Suprapubic skin (tissue), 4 donors: ENCODE results near the gene YWHAQ. TPM values are rescaled to one million over a fixed set of nuclear protein-coding genes. Genes with fewer than 3 reads are reported as not detected.

ENCODE experiments used
- DNase-seq, 2 donors: peaks; one replicate each; pipeline ENCODE4 v3.0.0-alpha.2; 2019; ENCODE audit warnings: low spot score in 2 of 2
- H3K27ac ChIP-seq: fragments of 200-600 bp; sonication (generic); one replicate; pipeline ENCODE4 v1.5.1; 2019
- H3K27me3 ChIP-seq: fragments of 200-600 bp; sonication (generic); one replicate; pipeline ENCODE4 v1.5.1; 2019
- H3K36me3 ChIP-seq: fragments of 200-600 bp; sonication (generic); one replicate; pipeline ENCODE4 v1.5.1; 2019
- H3K4me1 ChIP-seq: fragments of 200-600 bp; sonication (generic); one replicate; pipeline ENCODE4 v1.5.1; 2019
- H3K4me3 ChIP-seq: fragments of 200-600 bp; sonication (generic); one replicate; pipeline ENCODE4 v1.5.1; 2019; ENCODE audit warnings: mild to moderate bottlenecking
- H3K9me3 ChIP-seq: fragments of 200-600 bp; sonication (generic); one replicate; pipeline ENCODE4 v1.5.1; 2019
- CTCF ChIP-seq, 2 donors: fragments of 200-600 bp in 1 of 2; fragments of 450-650 bp in 1 of 2; sonication (generic) in 1 of 2; IDR thresholded peaks; one replicate each; pipeline ENCODE4 v1.5.1; 2016 to 2019; ENCODE audit warnings: antibody characterized with exemption in 2 of 2, mild to moderate bottlenecking in 1 of 2, moderate library complexity in 1 of 2
- EP300 ChIP-seq: sonication (generic); formaldehyde crosslinking; IDR thresholded peaks from one replicate; pipeline ENCODE4 v1.6.1; 2017; ENCODE audit warnings: antibody characterized with exemption
- POLR2A ChIP-seq, 2 donors: fragments of 450-650 bp; IDR thresholded peaks; one replicate each; pipeline ENCODE4 v1.6.1; 2017; ENCODE audit warnings: antibody characterized with exemption in 2 of 2, mild to moderate bottlenecking in 2 of 2, moderate library complexity in 2 of 2
- POLR2AphosphoS5 ChIP-seq, 3 donors: sonication (generic); formaldehyde crosslinking; IDR thresholded peaks; one replicate each; pipeline ENCODE4 v1.6.1; 2017; ENCODE audit warnings: antibody characterized with exemption in 3 of 3
- WGBS: methylation state at CpG from one replicate; pipeline ENCODE4 v1.1.5; 2018; 5-methylcytosine and 5-hydroxymethylcytosine counted together
- total RNA-seq, 4 donors: library from RNA; depleted of rRNA; stranded (reverse); fragments of >200 nt; gene quantifications; one replicate each; pipeline ENCODE4 v1.1.0, GENCODE V29; 2016

Gene YWHAQ
- total RNA-seq, 4 donors from 2014 or later = 84.6 to 172 (median 165) TPM

DNA sequence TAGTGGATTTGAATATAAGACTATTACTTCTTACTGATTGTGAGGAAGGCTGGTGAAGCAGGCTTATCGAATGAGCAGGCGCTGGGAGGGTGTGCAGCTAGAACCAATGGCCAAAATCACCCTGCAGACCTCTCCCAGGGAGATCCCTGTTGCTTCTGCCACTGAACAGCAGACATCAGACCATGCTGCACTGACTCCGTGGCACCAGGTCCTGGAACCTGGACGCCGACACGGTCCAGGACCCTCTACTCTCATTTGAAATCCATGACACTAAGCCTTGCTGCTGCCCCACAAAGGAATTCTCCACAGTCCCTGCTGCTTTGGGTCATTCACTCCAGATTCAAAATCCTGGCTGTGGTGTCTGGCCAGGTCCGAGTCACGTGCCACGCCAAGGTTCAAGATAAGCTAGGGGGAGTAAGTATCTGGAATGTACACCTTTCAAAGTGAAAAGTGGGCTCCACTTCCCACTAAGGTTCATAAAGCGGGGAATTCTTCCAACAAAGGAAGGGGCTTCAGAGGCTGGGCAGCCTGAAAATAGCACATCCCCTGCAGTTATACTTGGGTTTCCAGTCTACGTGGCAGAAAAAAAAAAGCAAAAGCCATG is 9.0 kb upstream of the YWHAQ start:
- TF ChIP-seq EP300 (no peak), POLR2A (IDR thresholded peaks at IDR 0.05) (no peak), POLR2AphosphoS5 (IDR thresholded peaks at IDR 0.05) (no peak), CTCF (IDR thresholded peaks at IDR 0.05) (no peak)
- 94% methylated on average over 11 of the region's 11 CpGs for WGBS

DNA sequence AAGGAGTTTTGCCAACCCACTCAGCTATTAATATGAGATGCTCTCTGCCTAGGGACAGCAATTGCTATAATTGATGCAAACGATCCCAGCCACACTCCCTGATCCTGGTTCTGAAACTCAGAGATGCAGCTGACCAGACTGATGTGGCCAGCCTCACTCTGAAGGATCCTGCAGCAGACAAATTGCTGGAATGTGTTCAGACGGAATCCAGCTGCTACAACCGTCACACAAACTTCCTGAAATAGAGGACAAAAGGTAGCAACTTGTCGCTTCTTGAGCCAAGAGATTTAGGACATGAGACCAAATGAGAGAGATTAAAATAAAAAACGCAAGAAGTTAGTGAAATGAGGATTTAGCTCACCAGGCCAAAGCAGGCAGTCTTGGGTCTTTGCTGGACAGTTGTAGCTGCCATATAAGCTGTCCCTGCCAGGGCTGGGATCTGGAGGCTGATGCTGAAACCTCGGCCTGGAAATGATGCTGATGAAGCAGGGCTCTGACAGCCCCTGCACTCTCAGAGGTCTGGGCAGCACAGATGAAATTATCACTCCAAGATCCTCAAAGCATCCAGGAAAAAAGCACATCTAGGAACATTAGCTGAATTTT is 8.3 kb upstream of the YWHAQ start:
- DNase-seq = no peak
- Histone ChIP-seq H3K4me1 (peaks cover 23% of the 10 kb centered on the region), H3K27me3 (no peaks in the 10 kb centered on the region), H3K4me3 (no peak overlapping the region), H3K9me3 (no peaks in the 10 kb centered on the region), H3K36me3 (no peaks in the 10 kb centered on the region), H3K27ac (peak overlapping the region; percentile 63)
- TF ChIP-seq POLR2A (IDR thresholded peaks at IDR 0.05) (no peak), EP300 (no peak), POLR2AphosphoS5 (IDR thresholded peaks at IDR 0.05) (no peak), CTCF (IDR thresholded peaks at IDR 0.05) (no peak)
- WGBS = 54% methylated on average over 6 of the region's 6 CpGs

More for the DNA sequence above, 9.0 kb upstream of the YWHAQ start:
- no peak overlapping the region for H3K4me3 ChIP-seq
- no peaks in the 10 kb centered on the region for H3K36me3 ChIP-seq
- no peaks in the 10 kb centered on the region for H3K27me3 ChIP-seq
- DNase-seq = no peak
- H3K4me1 ChIP-seq = peaks cover 25% of the 10 kb centered on the region
- H3K9me3 ChIP-seq = no peaks in the 10 kb centered on the region
- H3K27ac ChIP-seq = no peak overlapping the region

GRCh38 chr2:9638532-9638931 is 7.7 kb upstream of the YWHAQ start:
- no peaks in the 10 kb centered on the region for H3K36me3 ChIP-seq
- TF ChIP-seq EP300 = no peak
- no peak for TF ChIP-seq POLR2A (IDR thresholded peaks at IDR 0.05)
- TF ChIP-seq CTCF (IDR thresholded peaks at IDR 0.05) = no peak
- no peak for TF ChIP-seq POLR2AphosphoS5 (IDR thresholded peaks at IDR 0.05)
- DNase-seq = peak in 1 of 2 donors; percentile 88
- H3K4me3 ChIP-seq = no peak overlapping the region
- 45% methylated on average over 4 of the region's 4 CpGs for whole genome bisulfite sequencing
- peaks cover 23% of the 10 kb centered on the region for H3K4me1 ChIP-seq
- peak overlapping the region; percentile 63 for H3K27ac ChIP-seq
- H3K9me3 ChIP-seq = no peaks in the 10 kb centered on the region
- no peaks in the 10 kb centered on the region for H3K27me3 ChIP-seq

DNA sequence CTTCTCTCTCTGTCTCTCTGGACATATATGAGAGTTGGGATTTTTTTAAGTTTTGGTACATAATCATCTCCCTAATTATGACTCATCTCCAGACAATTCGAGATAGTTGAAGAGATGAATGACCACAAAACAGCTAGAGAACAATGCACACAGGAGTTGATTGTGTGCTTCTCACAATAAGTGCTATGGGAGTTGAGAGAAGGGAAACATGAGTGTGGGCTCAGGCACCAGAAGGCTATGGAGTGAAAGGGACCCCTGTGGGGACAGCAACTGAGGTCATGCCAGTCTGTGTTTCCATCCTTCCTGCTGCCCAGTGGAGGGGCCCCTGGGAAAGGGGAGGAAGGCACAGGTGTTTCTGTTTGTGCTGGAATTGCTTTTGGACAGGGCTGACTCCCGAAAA is 6.5 kb upstream of the YWHAQ start:
- peaks cover 23% of the 10 kb centered on the region for H3K4me1 ChIP-seq
- H3K27ac ChIP-seq = no peak overlapping the region
- DNase-seq = no peak
- H3K36me3 ChIP-seq = no peaks in the 10 kb centered on the region
- no peaks in the 10 kb centered on the region for H3K9me3 ChIP-seq
- no peak overlapping the region for H3K4me3 ChIP-seq
- 49% methylated on average over 2 of the region's 2 CpGs for WGBS
- TF ChIP-seq POLR2A (IDR thresholded peaks at IDR 0.05) (no peak), EP300 (no peak), POLR2AphosphoS5 (IDR thresholded peaks at IDR 0.05) (no peak), CTCF (IDR thresholded peaks at IDR 0.05) (no peak)
- H3K27me3 ChIP-seq = no peaks in the 10 kb centered on the region

- no peak for TF ChIP-seq EP300
- TF ChIP-seq POLR2A (IDR thresholded peaks at IDR 0.05) = no peak
- TF ChIP-seq POLR2AphosphoS5 (IDR thresholded peaks at IDR 0.05) = no peak
- no peak for TF ChIP-seq CTCF (IDR thresholded peaks at IDR 0.05)
These were observed 3.3 kb upstream of the YWHAQ start for GRCh38 chr2:9634133-9634532.

More at GRCh38 chr2:9634133-9634532, 3.3 kb upstream of the YWHAQ start:
- peaks cover 29% of the 10 kb centered on the region for H3K4me1 ChIP-seq
- no peaks in the 10 kb centered on the region for H3K9me3 ChIP-seq
- 85% methylated on average over 3 of the region's 3 CpGs for WGBS
- no peak overlapping the region for H3K27ac ChIP-seq
- H3K4me3 ChIP-seq = no peak overlapping the region
- H3K27me3 ChIP-seq = no peaks in the 10 kb centered on the region
- no peaks in the 10 kb centered on the region for H3K36me3 ChIP-seq
- DNase-seq = no peak
